ENCODE results near the gene SRCIN1.

Gene SRCIN1

DNA sequence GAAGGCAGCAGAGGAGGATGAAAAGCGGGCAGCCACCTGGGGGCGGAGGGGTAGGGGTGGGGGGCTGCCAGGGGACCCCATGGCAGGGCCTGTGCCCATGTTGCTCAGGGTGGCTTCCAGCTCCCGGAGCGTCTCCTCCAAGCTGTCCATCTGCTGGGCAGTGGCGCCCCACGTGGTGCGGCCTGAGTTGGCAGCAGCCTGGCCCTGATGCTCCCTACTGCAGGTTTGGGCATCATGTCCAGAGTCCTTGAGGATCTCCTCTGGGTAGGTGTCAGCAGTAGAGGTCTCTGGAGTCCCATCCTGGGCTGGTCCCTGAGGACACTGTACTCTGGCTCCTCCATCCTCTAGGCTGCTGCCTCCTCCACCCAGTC lies 60.9 kb downstream of the SRCIN1 start:
- no peak for DNase-seq (ENCODE audit: low spot score in 2 of 2)
- ATAC-seq (replicated peaks; ENCODE audit: extremely low read depth, poor library complexity, severe bottlenecking): no peak
- H3K4me1 Mint-ChIP-seq: no peaks in the 10 kb centered on the region
- H3K27ac Mint-ChIP-seq (ENCODE audit: low read depth): no peak overlapping the region
- H3K36me3 Mint-ChIP-seq (ENCODE audit: insufficient read depth): no peaks in the 10 kb centered on the region
- H3K4me3 Mint-ChIP-seq: no peak overlapping the region
- no peaks in the 10 kb centered on the region for H3K9me3 Mint-ChIP-seq
- H3K27me3 Mint-ChIP-seq: peaks cover 81% of the 10 kb centered on the region

DNA sequence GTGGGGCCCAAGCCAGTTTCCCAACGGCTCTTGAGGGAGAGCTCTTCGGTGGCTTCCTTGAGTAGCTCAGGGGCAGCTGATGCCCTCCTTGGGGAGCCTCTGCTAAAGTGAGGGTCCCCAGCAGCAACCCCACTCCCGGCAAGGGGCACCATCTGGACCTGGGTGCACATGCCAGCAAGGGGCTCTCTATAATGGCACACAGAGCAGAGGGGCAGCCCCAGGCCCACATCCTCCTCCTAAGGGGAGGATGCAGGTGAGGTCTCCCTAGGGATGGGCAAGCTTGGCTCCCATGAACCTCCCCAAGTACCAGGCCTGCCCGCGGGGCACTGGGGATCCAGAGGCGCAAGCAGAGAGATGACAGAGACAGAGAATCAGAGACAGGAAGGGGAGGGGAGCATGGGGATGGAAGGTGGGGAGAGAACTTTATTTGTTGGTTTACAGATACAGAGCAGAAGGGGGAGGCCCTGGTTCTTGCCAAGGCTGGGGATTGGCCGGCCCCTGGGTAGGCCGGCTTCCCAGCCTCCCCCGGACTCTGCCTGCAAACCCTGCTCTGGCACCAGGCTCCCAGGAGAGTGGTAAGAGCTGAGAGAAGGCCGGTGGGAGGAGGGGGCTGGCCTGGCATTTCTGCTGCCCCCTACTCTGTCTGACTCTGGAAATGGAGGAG lies 61.4 kb downstream of the SRCIN1 start:
- H3K4me1 Mint-ChIP-seq: no peaks in the 10 kb centered on the region
- DNase-seq (ENCODE audit: low spot score in 2 of 2): no peak
- ATAC-seq (replicated peaks; ENCODE audit: extremely low read depth, poor library complexity, severe bottlenecking): no peak
- no peak overlapping the region for H3K4me3 Mint-ChIP-seq
- no peaks in the 10 kb centered on the region for H3K9me3 Mint-ChIP-seq
- no peak overlapping the region for H3K27ac Mint-ChIP-seq (ENCODE audit: low read depth)
- H3K36me3 Mint-ChIP-seq (ENCODE audit: insufficient read depth): no peaks in the 10 kb centered on the region
- peaks cover 81% of the 10 kb centered on the region for H3K27me3 Mint-ChIP-seq

DNA sequence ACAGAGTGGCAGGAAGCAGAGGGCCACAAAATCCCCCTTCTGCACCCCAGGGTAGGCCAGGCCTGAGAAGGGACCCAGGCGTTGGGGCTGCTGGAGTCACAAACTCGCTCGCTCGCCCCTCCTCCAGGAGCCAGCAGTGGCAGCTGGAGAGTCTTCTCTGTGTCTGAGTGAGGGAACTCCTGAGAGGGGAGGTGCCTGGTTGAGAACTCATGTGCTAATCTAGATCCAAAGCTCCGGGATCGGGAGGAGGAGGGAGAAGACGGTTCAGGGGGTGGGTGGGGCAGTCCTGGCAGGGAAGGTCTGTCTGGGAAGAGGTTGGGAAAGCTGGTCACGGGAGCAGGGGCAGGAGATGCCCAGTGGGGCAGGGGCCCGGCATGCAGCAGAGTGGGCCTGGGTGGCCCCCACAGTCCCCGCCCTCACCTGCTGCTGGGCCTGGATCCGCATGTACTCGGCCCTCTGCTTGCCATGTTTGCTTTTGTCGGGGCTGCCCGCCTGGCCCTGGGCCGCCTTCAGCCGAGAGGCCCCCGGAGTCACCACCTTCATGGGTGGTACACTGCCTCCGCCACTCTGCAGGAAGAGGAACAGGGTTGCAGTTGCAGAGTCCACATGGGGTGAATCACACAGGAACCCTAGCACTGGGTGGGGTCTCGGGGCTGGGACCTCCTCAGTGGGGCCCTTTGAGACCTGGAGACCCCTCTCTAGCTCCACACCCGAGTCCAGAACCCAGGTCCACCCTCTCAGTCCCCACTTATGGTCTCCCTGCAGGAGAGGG lies 62.2 kb downstream of the SRCIN1 start:
- H3K9me3 Mint-ChIP-seq: no peaks in the 10 kb centered on the region
- H3K4me3 Mint-ChIP-seq: no peak overlapping the region
- H3K27me3 Mint-ChIP-seq: peaks cover 81% of the 10 kb centered on the region
- DNase-seq (ENCODE audit: low spot score in 2 of 2) (no peak), ATAC-seq (replicated peaks; ENCODE audit: extremely low read depth, poor library complexity, severe bottlenecking) (no peak)
- no peak overlapping the region for H3K27ac Mint-ChIP-seq (ENCODE audit: low read depth)
- no peaks in the 10 kb centered on the region for H3K4me1 Mint-ChIP-seq
- no peaks in the 10 kb centered on the region for H3K36me3 Mint-ChIP-seq (ENCODE audit: insufficient read depth)

DNA sequence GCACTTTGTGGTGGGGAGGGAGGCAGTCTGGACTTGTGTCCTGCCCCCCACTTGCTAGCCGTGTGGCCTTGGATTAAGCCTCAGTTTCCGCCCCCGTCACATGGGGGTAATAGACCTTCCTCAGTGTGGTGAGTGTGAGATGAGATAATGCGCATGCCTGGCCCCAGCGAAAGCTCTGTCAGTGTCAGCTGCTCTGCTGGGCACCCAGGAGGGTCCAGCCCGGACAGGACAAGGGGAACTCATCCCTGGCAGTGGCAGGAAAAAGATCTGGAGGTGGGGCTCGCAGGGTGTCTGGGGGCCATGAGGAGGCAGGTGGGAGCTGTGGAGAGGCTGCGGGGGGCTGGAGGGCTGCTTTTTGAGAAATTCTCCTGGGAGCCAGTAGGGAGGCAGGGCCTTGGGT lies 63.5 kb downstream of the SRCIN1 start:
- Mint-ChIP-seq H3K4me1 (no peaks in the 10 kb centered on the region), H3K27ac (ENCODE audit: low read depth) (no peak overlapping the region), H3K9me3 (no peaks in the 10 kb centered on the region), H3K36me3 (ENCODE audit: insufficient read depth) (no peaks in the 10 kb centered on the region), H3K4me3 (no peak overlapping the region), H3K27me3 (peaks cover 73% of the 10 kb centered on the region)
- no peak for ATAC-seq (replicated peaks; ENCODE audit: extremely low read depth, poor library complexity, severe bottlenecking)
- no peak for DNase-seq (ENCODE audit: low spot score in 2 of 2)

DNA sequence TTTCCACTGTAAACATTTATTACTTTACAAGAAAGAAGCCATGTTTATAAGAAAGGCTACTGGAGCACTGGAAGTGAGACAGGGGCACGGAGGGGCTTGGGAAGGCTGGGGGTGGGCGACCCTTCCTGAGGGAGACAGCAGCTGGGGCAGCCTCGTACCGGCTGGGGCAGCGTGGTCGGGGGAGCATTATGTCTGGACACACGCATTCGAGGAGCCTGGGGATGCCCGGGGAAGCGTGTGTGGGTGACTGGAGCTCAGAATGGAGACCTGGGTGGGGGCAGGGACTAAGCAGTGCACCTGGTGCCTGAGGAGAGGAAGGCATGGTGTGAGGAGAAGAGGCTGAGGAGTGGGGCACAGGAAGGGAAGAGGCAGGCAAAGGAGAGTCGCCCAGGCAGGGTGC lies 64.5 kb downstream of the SRCIN1 start:
- H3K4me3 Mint-ChIP-seq: no peak overlapping the region
- no peak for ATAC-seq (replicated peaks; ENCODE audit: extremely low read depth, poor library complexity, severe bottlenecking)
- H3K36me3 Mint-ChIP-seq (ENCODE audit: insufficient read depth): no peaks in the 10 kb centered on the region

DNA sequence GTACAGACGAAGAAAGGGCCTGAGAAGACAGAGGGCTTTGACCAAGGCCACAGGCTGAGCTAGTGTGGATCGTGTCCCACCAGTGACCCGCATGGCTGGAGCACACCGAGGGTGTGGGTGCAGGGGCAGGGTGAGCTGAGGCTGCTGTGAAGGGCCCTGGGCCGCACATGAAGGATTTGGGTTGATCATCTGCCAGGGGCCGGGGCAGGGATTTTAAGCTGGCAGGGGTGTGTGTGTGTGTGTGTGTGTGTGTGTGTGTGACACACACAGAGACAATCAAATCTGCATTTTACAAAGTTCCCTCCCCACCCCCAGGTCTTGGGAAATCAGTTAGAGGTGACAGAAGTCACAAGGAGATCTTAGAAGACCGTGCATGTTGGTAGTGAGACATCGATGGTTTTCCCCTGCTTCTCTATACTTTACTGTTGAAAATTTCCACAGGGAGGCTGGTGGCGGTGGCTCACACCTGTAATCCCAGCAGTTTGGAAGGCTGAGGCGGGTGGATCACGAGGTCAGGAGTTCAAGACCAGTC lies 65.2 kb downstream of the SRCIN1 start:
- Mint-ChIP-seq H3K4me1 (no peaks in the 10 kb centered on the region), H3K27ac (ENCODE audit: low read depth) (no peak overlapping the region), H3K27me3 (peaks cover 82% of the 10 kb centered on the region), H3K36me3 (ENCODE audit: insufficient read depth) (no peaks in the 10 kb centered on the region), H3K4me3 (no peak overlapping the region), H3K9me3 (no peaks in the 10 kb centered on the region)
- no peak for DNase-seq (ENCODE audit: low spot score in 2 of 2)
- no peak for ATAC-seq (replicated peaks; ENCODE audit: extremely low read depth, poor library complexity, severe bottlenecking)

More for the DNA sequence above, 64.5 kb downstream of the SRCIN1 start:
- DNase-seq (ENCODE audit: low spot score in 2 of 2): no peak
- Mint-ChIP-seq H3K9me3 (no peaks in the 10 kb centered on the region), H3K27ac (ENCODE audit: low read depth) (no peak overlapping the region), H3K27me3 (peaks cover 75% of the 10 kb centered on the region), H3K4me1 (no peaks in the 10 kb centered on the region)

DNA sequence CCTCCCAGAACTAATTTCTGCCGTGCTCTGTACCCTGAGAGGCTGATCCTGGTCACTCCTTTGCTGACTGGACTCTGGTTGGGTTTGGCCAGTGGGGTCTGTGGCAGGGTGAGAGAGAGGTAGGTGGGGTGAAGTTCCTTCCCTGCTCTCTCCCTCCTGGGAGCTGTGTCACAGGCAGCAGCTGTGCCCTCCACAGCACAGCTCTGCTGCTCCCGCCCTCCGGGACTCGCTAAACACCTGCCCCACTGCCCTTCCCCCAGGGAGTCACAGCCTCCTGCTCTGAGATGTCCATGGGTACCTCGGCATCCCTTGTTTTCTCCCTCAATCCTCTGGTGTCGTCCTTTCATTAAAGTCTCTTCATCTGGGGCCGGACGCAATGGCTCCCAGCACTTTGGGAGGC lies 66.4 kb downstream of the SRCIN1 start:
- no peak overlapping the region for H3K4me3 Mint-ChIP-seq
- H3K27me3 Mint-ChIP-seq: peaks cover 84% of the 10 kb centered on the region
- DNase-seq (ENCODE audit: low spot score in 2 of 2) (no peak), ATAC-seq (replicated peaks; ENCODE audit: extremely low read depth, poor library complexity, severe bottlenecking) (no peak)
- H3K4me1 Mint-ChIP-seq: no peaks in the 10 kb centered on the region
- H3K27ac Mint-ChIP-seq (ENCODE audit: low read depth): no peak overlapping the region
- no peaks in the 10 kb centered on the region for H3K9me3 Mint-ChIP-seq
- H3K36me3 Mint-ChIP-seq (ENCODE audit: insufficient read depth): no peaks in the 10 kb centered on the region

DNA sequence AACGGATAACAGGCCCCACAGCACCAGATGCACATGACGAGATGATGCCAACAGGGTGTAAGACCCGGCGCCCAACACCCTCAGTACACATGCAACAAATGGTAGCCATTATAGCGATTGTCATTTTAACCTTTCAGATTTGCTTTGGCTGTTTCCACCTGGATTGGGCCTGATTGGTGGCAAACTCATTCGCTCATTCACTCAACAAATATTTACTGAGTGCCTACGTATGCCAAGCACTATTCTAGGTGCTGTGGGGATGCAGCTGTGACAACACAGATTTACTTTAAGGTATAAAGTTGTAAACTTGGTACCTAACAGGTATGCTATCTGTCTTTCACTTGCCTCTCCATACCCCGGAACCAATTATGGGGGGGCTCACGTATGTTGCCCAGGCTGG lies 66.8 kb downstream of the SRCIN1 start:
- Mint-ChIP-seq H3K4me3 (no peak overlapping the region), H3K27ac (ENCODE audit: low read depth) (no peak overlapping the region), H3K27me3 (peaks cover 79% of the 10 kb centered on the region), H3K9me3 (no peaks in the 10 kb centered on the region), H3K36me3 (ENCODE audit: insufficient read depth) (no peaks in the 10 kb centered on the region), H3K4me1 (no peaks in the 10 kb centered on the region)
- ATAC-seq (replicated peaks; ENCODE audit: extremely low read depth, poor library complexity, severe bottlenecking) (no peak), DNase-seq (ENCODE audit: low spot score in 2 of 2) (no peak)

DNA sequence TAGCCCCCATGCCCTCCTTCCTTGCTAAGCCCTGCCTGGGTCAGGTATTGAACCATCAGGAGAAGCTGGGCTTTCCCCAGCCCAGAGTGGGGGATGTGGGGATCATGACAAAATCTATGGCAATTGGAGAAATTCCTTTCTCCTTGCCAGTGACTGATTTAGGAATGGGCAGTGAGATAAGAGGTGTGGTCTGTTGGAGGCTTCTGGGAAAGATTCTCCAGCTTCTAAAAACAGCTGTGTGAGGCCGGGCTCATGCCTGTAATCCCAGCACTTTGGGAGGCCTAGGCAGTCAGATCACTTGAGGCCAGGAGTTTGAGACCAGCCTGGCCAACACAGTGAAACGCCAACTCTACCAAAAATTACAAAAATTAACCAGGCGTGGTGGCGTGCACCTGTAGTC lies 69.1 kb downstream of the SRCIN1 start:
- peaks cover 78% of the 10 kb centered on the region for H3K27me3 Mint-ChIP-seq
- no peaks in the 10 kb centered on the region for H3K36me3 Mint-ChIP-seq (ENCODE audit: insufficient read depth)
- H3K4me1 Mint-ChIP-seq: no peaks in the 10 kb centered on the region
- no peaks in the 10 kb centered on the region for H3K9me3 Mint-ChIP-seq
- ATAC-seq (replicated peaks; ENCODE audit: extremely low read depth, poor library complexity, severe bottlenecking): no peak
- H3K4me3 Mint-ChIP-seq: no peak overlapping the region
- no peak overlapping the region for H3K27ac Mint-ChIP-seq (ENCODE audit: low read depth)
- no peak for DNase-seq (ENCODE audit: low spot score in 2 of 2)

DNA sequence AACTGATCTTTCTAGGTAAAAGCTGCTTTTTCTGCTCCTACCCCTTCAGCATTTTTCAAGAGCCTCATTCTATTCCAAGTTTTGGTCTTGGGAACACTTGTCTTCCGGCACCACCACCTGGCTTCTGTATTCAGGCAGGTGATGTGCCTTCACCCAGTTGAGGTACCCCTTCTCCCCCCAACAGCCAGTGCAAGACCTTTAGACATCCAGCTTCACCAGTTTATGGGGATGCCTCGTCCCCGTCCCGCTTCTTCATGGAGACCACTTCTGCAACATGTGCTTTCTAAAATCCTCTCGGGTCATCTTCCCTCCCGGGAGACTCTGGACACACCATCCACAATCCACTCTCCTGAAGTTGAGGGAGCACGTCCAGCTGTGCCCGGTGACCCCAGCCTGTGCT lies 69.9 kb downstream of the SRCIN1 start:
- no peak for DNase-seq (ENCODE audit: low spot score in 2 of 2)
- H3K27ac Mint-ChIP-seq (ENCODE audit: low read depth): no peak overlapping the region
- H3K36me3 Mint-ChIP-seq (ENCODE audit: insufficient read depth): no peaks in the 10 kb centered on the region
- H3K4me1 Mint-ChIP-seq: no peaks in the 10 kb centered on the region
- ATAC-seq (replicated peaks; ENCODE audit: extremely low read depth, poor library complexity, severe bottlenecking): no peak
- H3K27me3 Mint-ChIP-seq: peaks cover 77% of the 10 kb centered on the region
- H3K4me3 Mint-ChIP-seq: no peak overlapping the region
- H3K9me3 Mint-ChIP-seq: no peaks in the 10 kb centered on the region

DNA sequence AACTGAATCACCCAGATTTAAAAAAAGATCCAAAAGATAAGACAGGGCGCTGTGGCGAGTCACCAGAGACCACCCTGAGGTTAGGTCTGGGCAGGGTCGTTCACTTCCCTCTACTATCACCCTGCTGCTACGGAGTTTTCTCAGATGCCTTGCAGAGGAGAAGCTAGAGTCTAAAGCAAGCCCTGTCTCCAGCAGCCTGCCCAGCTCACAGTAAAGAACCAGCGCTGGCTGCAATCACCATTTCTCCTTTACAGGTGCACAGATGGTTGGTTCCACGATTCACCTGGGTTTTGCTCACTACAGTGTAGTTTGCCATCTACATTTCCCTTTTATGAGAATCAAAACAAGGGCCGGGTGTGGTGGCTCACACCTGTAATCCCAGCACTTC lies 71.3 kb downstream of the SRCIN1 start:
- no peak overlapping the region for H3K4me3 Mint-ChIP-seq
- H3K9me3 Mint-ChIP-seq: no peaks in the 10 kb centered on the region
- no peaks in the 10 kb centered on the region for H3K36me3 Mint-ChIP-seq (ENCODE audit: insufficient read depth)
- DNase-seq (ENCODE audit: low spot score in 2 of 2) (no peak), ATAC-seq (replicated peaks; ENCODE audit: extremely low read depth, poor library complexity, severe bottlenecking) (no peak)
- H3K4me1 Mint-ChIP-seq: no peaks in the 10 kb centered on the region
- no peak overlapping the region for H3K27ac Mint-ChIP-seq (ENCODE audit: low read depth)
- H3K27me3 Mint-ChIP-seq: peaks cover 77% of the 10 kb centered on the region

DNA sequence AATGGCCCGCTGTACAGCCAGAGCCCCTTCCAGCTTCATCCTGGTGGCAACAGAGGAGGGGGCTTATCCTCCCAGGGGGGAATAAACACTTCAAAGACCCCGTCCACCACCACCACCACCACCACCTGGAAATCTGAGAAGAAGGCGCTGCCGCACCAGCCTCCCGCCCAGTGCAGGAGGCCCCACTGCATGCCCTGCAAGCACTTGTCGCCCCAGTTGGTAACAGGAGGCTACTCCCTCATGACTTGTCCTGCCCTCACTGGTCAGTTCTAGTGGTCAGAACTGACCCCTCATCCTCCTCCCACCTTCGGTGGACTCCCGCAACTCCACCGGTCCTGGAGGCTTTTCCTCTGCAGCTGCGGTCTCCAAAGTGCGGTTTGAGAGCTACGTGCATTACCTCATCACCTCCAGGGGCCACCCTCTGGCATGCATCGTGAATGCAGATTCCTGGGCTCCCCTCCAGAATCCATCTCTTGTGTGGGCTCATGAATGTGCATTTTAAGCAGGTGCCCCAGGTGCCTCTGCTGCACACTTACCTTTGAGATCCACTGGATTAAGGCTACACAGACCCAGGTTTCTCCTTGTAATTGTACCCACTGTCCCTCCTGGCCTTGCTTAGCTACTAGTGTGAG lies 71.8 kb downstream of the SRCIN1 start:
- Mint-ChIP-seq H3K27ac (ENCODE audit: low read depth) (no peak overlapping the region), H3K36me3 (ENCODE audit: insufficient read depth) (no peaks in the 10 kb centered on the region), H3K4me3 (no peak overlapping the region), H3K9me3 (no peaks in the 10 kb centered on the region), H3K4me1 (no peaks in the 10 kb centered on the region), H3K27me3 (peaks cover 75% of the 10 kb centered on the region)
- no peak for ATAC-seq (replicated peaks; ENCODE audit: extremely low read depth, poor library complexity, severe bottlenecking)
- no peak for DNase-seq (ENCODE audit: low spot score in 2 of 2)

DNA sequence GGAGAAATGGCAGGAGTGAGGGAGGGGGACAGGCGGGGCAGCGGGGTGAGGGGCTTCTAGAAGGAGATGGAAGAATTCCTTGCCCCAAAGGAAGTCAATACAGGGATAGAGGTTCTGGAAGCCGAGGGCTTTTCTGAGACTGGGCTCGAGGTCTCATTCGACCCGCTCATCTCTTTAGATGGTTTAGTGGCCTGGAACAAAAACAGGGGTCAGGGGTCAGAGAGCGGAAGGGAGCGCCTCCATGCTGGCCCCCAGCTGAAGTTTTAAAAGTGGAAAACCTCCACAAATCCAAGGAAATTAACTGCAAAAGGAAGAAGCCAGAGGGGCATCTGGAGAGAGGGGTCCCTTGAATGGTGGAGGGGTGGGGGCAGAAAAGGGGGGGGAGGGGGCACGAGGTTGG lies 72.5 kb downstream of the SRCIN1 start:
- Mint-ChIP-seq H3K4me1 (no peaks in the 10 kb centered on the region), H3K4me3 (no peak overlapping the region), H3K9me3 (no peaks in the 10 kb centered on the region), H3K27me3 (peaks cover 76% of the 10 kb centered on the region), H3K27ac (ENCODE audit: low read depth) (no peak overlapping the region), H3K36me3 (ENCODE audit: insufficient read depth) (no peaks in the 10 kb centered on the region)
- no peak for DNase-seq (ENCODE audit: low spot score in 2 of 2)
- no peak for ATAC-seq (replicated peaks; ENCODE audit: extremely low read depth, poor library complexity, severe bottlenecking)

Measured in central memory CD8-positive, alpha-beta T cell (primary cell).